BLaER1 treated with 17β-estradiol and CSF1 and Interleukin-3, amounts not matched to agents 10 nM and 100 nM (cell line): ENCODE data around the gene SLC5A7.

ENCODE experiments used
- H3K27ac ChIP-seq, 11 experiments: shearing (Covaris generic); formaldehyde crosslinking; 2 replicates each; pipeline ENCODE4 v1.8.1; 2022
- H3K27me3 ChIP-seq, 11 experiments: shearing (Covaris generic); formaldehyde crosslinking; 2 replicates each; pipeline ENCODE4 v1.8.1; 2022
- H3K36me3 ChIP-seq, 11 experiments: shearing (Covaris generic); formaldehyde crosslinking; 2 replicates each; pipeline ENCODE4 v1.8.1; 2022
- H3K4me1 ChIP-seq, 10 experiments: shearing (Covaris generic); formaldehyde crosslinking; 2 replicates each; pipeline ENCODE4 v1.8.1; 2022
- H3K4me2 ChIP-seq, 11 experiments: shearing (Covaris generic); formaldehyde crosslinking; 2 replicates each; pipeline ENCODE4 v1.8.1; 2022
- H3K4me3 ChIP-seq, 10 experiments: shearing (Covaris generic); formaldehyde crosslinking; 2 replicates each; pipeline ENCODE4 v1.8.1; 2022
- H3K9ac ChIP-seq, 11 experiments: shearing (Covaris generic); formaldehyde crosslinking; 2 replicates each; pipeline ENCODE4 v1.8.1; 2022
- H3K9me3 ChIP-seq, 11 experiments: shearing (Covaris generic); formaldehyde crosslinking; replicated peaks in 1 of 11; 2 replicates each; pipeline ENCODE4 v1.8.1; 2022
- H4K20me1 ChIP-seq, 11 experiments: shearing (Covaris generic); formaldehyde crosslinking; 2 replicates each; pipeline ENCODE4 v1.8.1; 2022
- Cebpa-rat ChIP-seq, 11 experiments: shearing (Covaris generic); IDR thresholded peaks; 2 replicates each; pipeline ENCODE4 v1.8.1; 2022

Gene SLC5A7

DNA sequence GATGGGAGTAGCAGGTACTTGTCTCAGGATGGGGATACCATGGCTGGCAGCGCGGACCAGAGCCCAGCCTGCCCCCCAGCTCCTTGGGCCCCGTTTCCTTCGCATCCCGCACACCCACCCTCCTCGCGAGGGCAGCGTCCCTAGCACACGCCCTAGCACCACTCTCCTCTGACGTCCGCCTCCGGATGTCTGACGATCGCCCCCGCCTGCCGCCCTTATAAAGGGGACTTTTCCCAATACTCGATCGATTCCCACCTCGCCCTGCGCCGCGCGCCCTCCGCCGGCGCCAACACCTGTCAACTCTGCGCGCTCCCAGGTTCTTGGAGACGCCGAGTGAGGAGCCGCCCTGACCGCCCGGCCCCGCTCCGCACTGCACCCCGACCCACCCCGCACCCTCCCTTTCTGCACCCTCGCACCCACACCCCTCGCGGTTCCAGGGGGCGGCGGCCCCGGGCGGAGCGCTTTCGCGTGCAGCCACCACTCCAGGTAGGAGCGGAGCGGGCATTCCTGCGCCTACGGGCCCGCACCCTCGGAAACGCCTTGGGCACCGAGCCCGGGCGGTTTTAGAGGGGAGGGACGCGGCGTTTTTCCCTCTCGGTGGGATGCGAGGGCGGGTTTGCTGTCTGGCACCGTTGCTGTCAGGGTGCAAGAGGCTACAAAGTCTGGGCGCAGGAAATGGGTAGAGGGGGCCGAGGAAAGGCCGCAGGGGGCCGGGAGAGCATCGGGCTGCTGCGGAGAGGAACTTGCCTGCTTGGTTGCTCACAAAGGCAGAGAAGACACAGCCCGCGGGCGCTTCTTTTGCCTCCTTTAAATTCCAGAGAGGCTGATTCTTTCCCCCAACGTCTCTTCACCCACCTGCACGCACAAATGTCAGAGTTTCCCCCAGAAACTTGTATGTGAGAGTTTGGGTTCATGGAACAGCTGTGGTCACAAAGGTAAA is at the start of gene SLC5A7:
SLC5A7 (plus strand) TSS at position 247 of the 940 bp plus-strand sequence. CDS start 1,632 bp downstream, outside the sequence.
- Histone ChIP-seq H3K4me1 (no peaks in the 10 kb centered on the region), H3K9ac (no peak within 1 kb of the TSS), H4K20me1 (no peaks in the 10 kb centered on the region), H3K4me2 (no peak within 1 kb of the TSS), H3K9me3 (peaks cover 0 to 10% (median 0%) of the 10 kb centered on the region in 11 experiments; a peak in 2 of 22 replicates), H3K27ac (no peak within 1 kb of the TSS), H3K4me3 (no peak within 1 kb of the TSS), H3K36me3 (no peaks in the 10 kb centered on the region), H3K27me3 (no peaks in the 10 kb centered on the region)
- TF ChIP-seq Cebpa-rat (IDR thresholded peaks at IDR 0.05): no peak

DNA sequence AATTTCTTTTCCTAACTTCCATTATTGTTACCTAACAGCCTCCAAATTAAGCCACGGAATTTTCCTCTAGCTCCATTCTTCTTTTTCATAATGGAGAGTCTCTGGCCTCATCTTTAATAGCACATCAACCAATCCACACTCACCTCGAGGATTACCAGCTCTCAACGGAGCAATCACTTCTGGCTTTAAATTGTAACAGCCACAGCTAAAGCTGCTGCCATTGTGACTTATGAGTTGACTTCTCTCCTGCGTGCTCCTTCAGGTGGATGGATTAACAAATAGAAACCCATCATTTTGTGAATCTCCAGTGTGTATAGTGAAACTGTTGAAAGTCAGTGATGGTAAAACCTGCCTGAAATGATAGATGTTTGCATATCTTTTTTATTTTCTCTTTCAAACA is 24.9 kb upstream of the SLC5A7 start:
- no peaks in the 10 kb centered on the region for H3K9me3 ChIP-seq
- no peaks in the 10 kb centered on the region for H3K4me1 ChIP-seq
- no peaks in the 10 kb centered on the region for H4K20me1 ChIP-seq
- H3K9ac ChIP-seq: no peak overlapping the region
- no peak overlapping the region for H3K4me2 ChIP-seq
- TF ChIP-seq Cebpa-rat (IDR thresholded peaks at IDR 0.05): no peak
- H3K27ac ChIP-seq: no peak overlapping the region
- no peaks in the 10 kb centered on the region for H3K27me3 ChIP-seq
- no peaks in the 10 kb centered on the region for H3K36me3 ChIP-seq
- H3K4me3 ChIP-seq: no peak overlapping the region

DNA sequence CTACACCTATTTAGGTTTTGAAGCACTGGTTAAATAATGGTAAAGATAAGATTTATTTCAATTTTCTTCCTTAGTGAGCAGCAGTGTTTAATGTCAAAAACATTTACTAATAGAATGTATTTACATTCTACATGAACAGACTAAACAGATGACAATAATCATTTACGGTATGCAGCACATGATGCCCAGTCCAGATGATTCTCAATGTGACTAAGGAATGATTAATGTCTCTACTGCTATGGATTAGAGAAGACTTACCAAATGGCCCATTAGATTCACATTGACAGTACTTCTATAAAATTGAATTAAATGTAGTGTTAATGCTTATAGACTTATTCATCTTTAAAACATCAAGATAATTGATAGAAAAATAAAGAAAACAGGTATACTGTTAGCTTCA is 22.1 kb upstream of the SLC5A7 start:
- Histone ChIP-seq H4K20me1 (no peaks in the 10 kb centered on the region), H3K4me3 (no peak overlapping the region), H3K27me3 (no peaks in the 10 kb centered on the region), H3K9me3 (no peaks in the 10 kb centered on the region), H3K4me1 (no peaks in the 10 kb centered on the region), H3K4me2 (no peak overlapping the region), H3K27ac (no peak overlapping the region), H3K9ac (no peak overlapping the region), H3K36me3 (no peaks in the 10 kb centered on the region)
- TF ChIP-seq Cebpa-rat (IDR thresholded peaks at IDR 0.05): no peak

- H3K36me3 ChIP-seq: no peaks in the 10 kb centered on the region
- H3K4me1 ChIP-seq: no peaks in the 10 kb centered on the region
- no peaks in the 10 kb centered on the region for H3K27me3 ChIP-seq
- no peak overlapping the region for H3K4me2 ChIP-seq
- TF ChIP-seq Cebpa-rat (IDR thresholded peaks at IDR 0.05): no peak
- H3K9ac ChIP-seq: no peak overlapping the region
- peaks cover 0 to 10% (median 0%) of the 10 kb centered on the region in 11 experiments; a peak in 2 of 22 replicates for H3K9me3 ChIP-seq
- no peak overlapping the region for H3K4me3 ChIP-seq
- H4K20me1 ChIP-seq: no peaks in the 10 kb centered on the region
- H3K27ac ChIP-seq: no peak overlapping the region
Measured at GRCh38 chr2:107984707-107985106, 1.6 kb upstream of the SLC5A7 start.

DNA sequence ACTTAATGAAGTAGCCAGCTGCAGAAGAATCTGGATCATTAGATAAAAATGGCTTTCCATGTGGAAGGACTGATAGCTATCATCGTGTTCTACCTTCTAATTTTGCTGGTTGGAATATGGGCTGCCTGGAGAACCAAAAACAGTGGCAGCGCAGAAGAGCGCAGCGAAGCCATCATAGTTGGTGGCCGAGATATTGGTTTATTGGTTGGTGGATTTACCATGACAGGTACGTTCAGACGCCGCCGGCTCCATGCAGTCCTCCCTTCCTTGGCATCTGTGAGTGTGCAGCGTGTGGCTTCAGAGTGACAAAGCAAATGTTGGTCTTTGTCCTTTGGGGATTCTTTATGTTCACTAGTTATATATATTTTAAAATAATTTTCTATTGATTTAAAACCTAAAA is 1.8 kb downstream of the SLC5A7 start:
- Histone ChIP-seq H3K27me3 (no peaks in the 10 kb centered on the region), H3K4me1 (no peaks in the 10 kb centered on the region), H4K20me1 (no peaks in the 10 kb centered on the region), H3K36me3 (no peaks in the 10 kb centered on the region), H3K27ac (no peak overlapping the region), H3K4me2 (no peak overlapping the region), H3K9ac (no peak overlapping the region), H3K4me3 (no peak overlapping the region), H3K9me3 (peaks cover 0 to 10% (median 0%) of the 10 kb centered on the region in 11 experiments; a peak in 2 of 22 replicates)
- no peak for TF ChIP-seq Cebpa-rat (IDR thresholded peaks at IDR 0.05)

DNA sequence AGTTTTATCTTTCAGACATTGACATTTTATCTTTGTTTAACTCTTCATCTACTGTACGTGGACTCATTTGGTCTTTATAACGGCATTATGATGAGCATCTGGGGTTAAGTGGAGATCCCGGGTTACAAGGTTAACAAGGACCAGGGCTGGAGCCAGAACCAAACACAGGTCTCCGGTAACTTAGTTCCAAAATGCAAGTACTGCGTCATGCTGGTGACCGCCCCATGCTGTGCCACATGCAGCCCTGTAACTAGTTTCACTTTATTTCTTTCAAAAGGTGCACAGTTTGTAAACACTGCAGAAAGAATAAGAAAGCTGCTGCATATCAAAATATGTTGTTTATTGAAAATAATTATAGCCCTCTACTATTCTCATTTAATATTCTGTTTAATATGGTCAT is 3.1 kb downstream of the SLC5A7 start:
- H3K27ac ChIP-seq: no peak overlapping the region
- H3K9ac ChIP-seq: no peak overlapping the region
- no peaks in the 10 kb centered on the region for H3K27me3 ChIP-seq
- no peaks in the 10 kb centered on the region for H4K20me1 ChIP-seq
- no peak overlapping the region for H3K4me3 ChIP-seq
- TF ChIP-seq Cebpa-rat (IDR thresholded peaks at IDR 0.05): no peak
- H3K4me2 ChIP-seq: no peak overlapping the region
- no peaks in the 10 kb centered on the region for H3K36me3 ChIP-seq
- no peaks in the 10 kb centered on the region for H3K4me1 ChIP-seq
- peaks cover 0 to 10% (median 0%) of the 10 kb centered on the region in 11 experiments; a peak in 2 of 22 replicates for H3K9me3 ChIP-seq

- Histone ChIP-seq H4K20me1 (no peaks in the 10 kb centered on the region), H3K4me3 (no peak overlapping the region), H3K27me3 (no peaks in the 10 kb centered on the region), H3K4me2 (no peak overlapping the region), H3K4me1 (no peaks in the 10 kb centered on the region), H3K9ac (no peak overlapping the region), H3K9me3 (peaks cover 0 to 10% (median 0%) of the 10 kb centered on the region in 11 experiments; a peak in 2 of 22 replicates), H3K27ac (no peak overlapping the region), H3K36me3 (no peaks in the 10 kb centered on the region)
- TF ChIP-seq Cebpa-rat (IDR thresholded peaks at IDR 0.05): no peak
Measured at GRCh38 chr2:107990718-107991117, 4.4 kb downstream of the SLC5A7 start.

GRCh38 chr2:107992069-107992468 is 5.7 kb downstream of the SLC5A7 start:
- Histone ChIP-seq H3K27me3 (no peaks in the 10 kb centered on the region), H4K20me1 (no peaks in the 10 kb centered on the region), H3K4me1 (no peaks in the 10 kb centered on the region), H3K36me3 (no peaks in the 10 kb centered on the region), H3K4me2 (no peak overlapping the region), H3K4me3 (no peak overlapping the region), H3K27ac (no peak overlapping the region), H3K9ac (no peak overlapping the region), H3K9me3 (no peaks in the 10 kb centered on the region)
- no peak for TF ChIP-seq Cebpa-rat (IDR thresholded peaks at IDR 0.05)

- H3K27me3 ChIP-seq: no peaks in the 10 kb centered on the region
- no peak for TF ChIP-seq Cebpa-rat (IDR thresholded peaks at IDR 0.05)
- no peak overlapping the region for H3K4me2 ChIP-seq
- H3K4me1 ChIP-seq: no peaks in the 10 kb centered on the region
- H3K9me3 ChIP-seq: peaks cover 0 to 4% (median 0%) of the 10 kb centered on the region in 11 experiments; a peak in 1 of 22 replicates
- no peak overlapping the region for H3K4me3 ChIP-seq
- no peaks in the 10 kb centered on the region for H4K20me1 ChIP-seq
- H3K36me3 ChIP-seq: no peaks in the 10 kb centered on the region
- no peak overlapping the region for H3K27ac ChIP-seq
- no peak overlapping the region for H3K9ac ChIP-seq
Measured at GRCh38 chr2:107999158-107999557, 12.8 kb downstream of the SLC5A7 start.
